Neural progenitor cell (in vitro differentiated cells): ENCODE results near the gene DIMT1. TPM values are rescaled to one million over a fixed set of nuclear protein-coding genes. Genes with fewer than 3 reads are reported as not detected.

Experiments
- DNase-seq: peaks from one replicate; pipeline ENCODE4 v3.0.0-alpha.2; 2016; ENCODE audit warnings: low spot score
- H2AFZ ChIP-seq: fragments of 200-600 bp; sonication (generic); replicated peaks from 2 replicates; pipeline ENCODE4 v1.6.1; 2016; ENCODE audit warnings: antibody characterized with exemption
- H3F3A ChIP-seq: fragments of 200-600 bp; sonication (generic); 2 replicates; pipeline ENCODE4 v1.6.1; 2016; ENCODE audit warnings: antibody characterized with exemption, low read depth
- H3K27ac ChIP-seq: fragments of 200-600 bp; sonication (generic); 2 replicates; pipeline ENCODE4 v1.5.1; 2016; ENCODE audit warnings: mild to moderate bottlenecking
- H3K27me3 ChIP-seq: fragments of 200-600 bp; sonication (generic); 2 replicates; pipeline ENCODE4 v1.6.1; 2016; ENCODE audit warnings: mild to moderate bottlenecking, moderate library complexity
- H3K36me3 ChIP-seq: fragments of 200-600 bp; sonication (generic); 2 replicates; pipeline ENCODE4 v1.5.1; 2016
- H3K4me1 ChIP-seq: fragments of 200-600 bp; sonication (generic); 2 replicates; pipeline ENCODE4 v1.6.1; 2016; ENCODE audit warnings: mixed run types
- H3K4me2 ChIP-seq: fragments of 200-600 bp; sonication (generic); 2 replicates; pipeline ENCODE4 v1.6.1; 2016
- H3K4me3 ChIP-seq: fragments of 200-600 bp; sonication (generic); 2 replicates; pipeline ENCODE4 v1.5.1; 2016
- H3K79me2 ChIP-seq: fragments of 200-600 bp; sonication (generic); 2 replicates; pipeline ENCODE4 v1.6.1; 2016; ENCODE audit warnings: low read depth
- H3K9ac ChIP-seq: fragments of 200-600 bp; sonication (generic); 2 replicates; pipeline ENCODE4 v1.6.1; 2016
- H3K9me3 ChIP-seq: fragments of 200-600 bp; sonication (generic); 2 replicates; pipeline ENCODE4 v1.5.1; 2016; ENCODE audit warnings: low read depth
- H4K20me1 ChIP-seq: fragments of 200-600 bp; sonication (generic); 2 replicates; pipeline ENCODE4 v1.6.1; 2016; ENCODE audit warnings: low read depth
- H3K27ac Mint-ChIP-seq: 3 replicates; pipeline ENCODE4 v1.8.0; 2021; ENCODE audit warnings: mixed read lengths
- H3K27me3 Mint-ChIP-seq: 2 replicates; pipeline ENCODE4 v1.8.0; 2022; ENCODE audit warnings: low read depth, mild to moderate bottlenecking, inconsistent platforms, moderate library complexity, mixed read lengths; ENCODE audit not compliant: insufficient read depth
- H3K36me3 Mint-ChIP-seq: 3 replicates; pipeline ENCODE4 v1.8.0; 2021; ENCODE audit warnings: mixed read lengths
- H3K4me1 Mint-ChIP-seq: 3 replicates; pipeline ENCODE4 v1.8.0; 2021; ENCODE audit warnings: mixed read lengths
- H3K4me3 Mint-ChIP-seq: 3 replicates; pipeline ENCODE4 v1.8.0; 2021; ENCODE audit warnings: mild to moderate bottlenecking, moderate library complexity, mixed read lengths
- H3K9me3 Mint-ChIP-seq: 3 replicates; pipeline ENCODE4 v1.8.0; 2020; ENCODE audit warnings: mixed read lengths
- EZH2 ChIP-seq: fragments of 200-600 bp; sonication (generic); IDR thresholded peaks from 2 replicates; pipeline ENCODE4 v1.6.1; 2017; ENCODE audit warnings: antibody characterized with exemption, mild to moderate bottlenecking, moderate library complexity
- EZH2phosphoT487 ChIP-seq: fragments of 200-600 bp; sonication (generic); IDR thresholded peaks from 2 replicates; pipeline ENCODE4 v1.6.1; 2017; ENCODE audit warnings: antibody characterized with exemption
- total RNA-seq: library from RNA; depleted of rRNA; stranded (reverse); fragments of >200 nt; gene quantifications from 2 replicates; pipeline ENCODE4 v1.2.3, GENCODE V29; 2015; ENCODE audit warnings: low replicate concordance
- TF ChIP-seq, protein P1 (sequence below): fragments of 200-600 bp; sonication (generic); IDR thresholded peaks from 2 replicates; pipeline ENCODE4 v1.5.1; 2017; ENCODE audit warnings: antibody characterized with exemption, mild to moderate bottlenecking

DIMT1 gene
- total RNA-seq, 1 donor from 2014 or later: 43.2 TPM

- Histone ChIP-seq H3K36me3 (peaks cover 21% of the 10 kb centered on the region), H3K9ac (no peak overlapping the region), H4K20me1 (no peaks in the 10 kb centered on the region), H3K27ac (no peak overlapping the region), H3K4me3 (no peak overlapping the region), H2AFZ (no peak overlapping the region), H3K4me2 (no peak overlapping the region), H3K9me3 (no peaks in the 10 kb centered on the region), H3K79me2 (no peaks in the 10 kb centered on the region), H3K27me3 (no peaks in the 10 kb centered on the region), H3K4me1 (no peaks in the 10 kb centered on the region), H3F3A (no peaks in the 10 kb centered on the region)
- TF ChIP-seq, protein P1, sequence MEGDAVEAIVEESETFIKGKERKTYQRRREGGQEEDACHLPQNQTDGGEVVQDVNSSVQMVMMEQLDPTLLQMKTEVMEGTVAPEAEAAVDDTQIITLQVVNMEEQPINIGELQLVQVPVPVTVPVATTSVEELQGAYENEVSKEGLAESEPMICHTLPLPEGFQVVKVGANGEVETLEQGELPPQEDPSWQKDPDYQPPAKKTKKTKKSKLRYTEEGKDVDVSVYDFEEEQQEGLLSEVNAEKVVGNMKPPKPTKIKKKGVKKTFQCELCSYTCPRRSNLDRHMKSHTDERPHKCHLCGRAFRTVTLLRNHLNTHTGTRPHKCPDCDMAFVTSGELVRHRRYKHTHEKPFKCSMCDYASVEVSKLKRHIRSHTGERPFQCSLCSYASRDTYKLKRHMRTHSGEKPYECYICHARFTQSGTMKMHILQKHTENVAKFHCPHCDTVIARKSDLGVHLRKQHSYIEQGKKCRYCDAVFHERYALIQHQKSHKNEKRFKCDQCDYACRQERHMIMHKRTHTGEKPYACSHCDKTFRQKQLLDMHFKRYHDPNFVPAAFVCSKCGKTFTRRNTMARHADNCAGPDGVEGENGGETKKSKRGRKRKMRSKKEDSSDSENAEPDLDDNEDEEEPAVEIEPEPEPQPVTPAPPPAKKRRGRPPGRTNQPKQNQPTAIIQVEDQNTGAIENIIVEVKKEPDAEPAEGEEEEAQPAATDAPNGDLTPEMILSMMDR: no peak
- TF ChIP-seq EZH2 (no peak), EZH2phosphoT487 (no peak)
- no peak overlapping the region for H3K4me3 Mint-ChIP-seq
- no peaks in the 10 kb centered on the region for H3K9me3 Mint-ChIP-seq
- peaks cover 28% of the 10 kb centered on the region for H3K36me3 Mint-ChIP-seq
- H3K4me1 Mint-ChIP-seq: no peaks in the 10 kb centered on the region
- no peaks in the 10 kb centered on the region for H3K27me3 Mint-ChIP-seq
- no peak for DNase-seq
- H3K27ac Mint-ChIP-seq: no peak overlapping the region
Measured at GRCh38 chr5:62371409-62371808, 32.3 kb downstream of the DIMT1 start.

DNA sequence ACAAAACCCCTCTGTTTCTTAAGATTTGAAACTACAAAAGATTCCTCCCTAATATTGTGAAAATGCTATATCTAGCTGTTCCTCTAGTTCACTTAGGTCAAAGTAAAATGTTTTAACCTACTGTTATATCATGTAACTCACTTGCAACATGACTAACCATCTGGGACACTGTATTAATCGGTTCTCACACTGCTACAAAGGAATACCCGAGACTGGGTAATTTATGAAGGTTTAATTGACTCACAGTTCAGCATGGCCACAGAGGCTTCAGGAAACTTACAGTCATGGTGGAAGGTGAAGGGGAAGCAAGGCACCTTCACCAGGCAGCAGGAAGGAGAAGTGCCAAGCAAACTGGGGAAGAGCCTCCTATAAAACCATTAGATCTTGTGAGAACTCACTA is 34.7 kb downstream of the DIMT1 start:
- Mint-ChIP-seq H3K4me3 (no peak overlapping the region), H3K9me3 (no peaks in the 10 kb centered on the region), H3K4me1 (no peaks in the 10 kb centered on the region), H3K27me3 (no peaks in the 10 kb centered on the region), H3K36me3 (peaks cover 32% of the 10 kb centered on the region), H3K27ac (no peak overlapping the region)
- H3K4me2 ChIP-seq: no peak overlapping the region
- H3K9me3 ChIP-seq: no peaks in the 10 kb centered on the region
- no peaks in the 10 kb centered on the region for H3K27me3 ChIP-seq
- no peak overlapping the region for H3K27ac ChIP-seq
- no peak overlapping the region for H3K4me3 ChIP-seq
- H3K9ac ChIP-seq: no peak overlapping the region
- H4K20me1 ChIP-seq: no peaks in the 10 kb centered on the region
- H3F3A ChIP-seq: no peaks in the 10 kb centered on the region
- H3K4me1 ChIP-seq: no peaks in the 10 kb centered on the region
- no peaks in the 10 kb centered on the region for H3K79me2 ChIP-seq
- TF ChIP-seq, protein P1: no peak
- TF ChIP-seq EZH2phosphoT487: no peak
- no peak for TF ChIP-seq EZH2
- peaks cover 27% of the 10 kb centered on the region for H3K36me3 ChIP-seq
- H2AFZ ChIP-seq: no peak overlapping the region
- DNase-seq: no peak

- Histone ChIP-seq H3K36me3 (peaks cover 28% of the 10 kb centered on the region), H3K4me3 (no peak overlapping the region), H3K79me2 (no peaks in the 10 kb centered on the region), H3K27ac (no peak overlapping the region), H4K20me1 (no peaks in the 10 kb centered on the region), H3K9ac (no peak overlapping the region), H3K4me2 (no peak overlapping the region), H3K4me1 (no peaks in the 10 kb centered on the region), H3F3A (no peaks in the 10 kb centered on the region), H3K9me3 (no peaks in the 10 kb centered on the region), H3K27me3 (no peaks in the 10 kb centered on the region), H2AFZ (no peak overlapping the region)
- Mint-ChIP-seq H3K4me3 (no peak overlapping the region), H3K27ac (no peak overlapping the region), H3K4me1 (no peaks in the 10 kb centered on the region), H3K27me3 (no peaks in the 10 kb centered on the region), H3K9me3 (no peaks in the 10 kb centered on the region), H3K36me3 (peaks cover 20% of the 10 kb centered on the region)
- no peak for DNase-seq
- TF ChIP-seq EZH2: no peak
- TF ChIP-seq, protein P1: no peak
- TF ChIP-seq EZH2phosphoT487: no peak
Measured at GRCh38 chr5:62362701-62363100, 41.0 kb downstream of the DIMT1 start.
